ENCODE results near the gene WDR76.
A peak's percentile ranks its signal among the peaks of the same experiment; 100 is the strongest.
"Not testable (repeated sequence)": the region's sequence is repeated elsewhere in the genome, so short reads cannot be mapped to it uniquely, and the experiment has no call there.

WDR76 gene

DNA sequence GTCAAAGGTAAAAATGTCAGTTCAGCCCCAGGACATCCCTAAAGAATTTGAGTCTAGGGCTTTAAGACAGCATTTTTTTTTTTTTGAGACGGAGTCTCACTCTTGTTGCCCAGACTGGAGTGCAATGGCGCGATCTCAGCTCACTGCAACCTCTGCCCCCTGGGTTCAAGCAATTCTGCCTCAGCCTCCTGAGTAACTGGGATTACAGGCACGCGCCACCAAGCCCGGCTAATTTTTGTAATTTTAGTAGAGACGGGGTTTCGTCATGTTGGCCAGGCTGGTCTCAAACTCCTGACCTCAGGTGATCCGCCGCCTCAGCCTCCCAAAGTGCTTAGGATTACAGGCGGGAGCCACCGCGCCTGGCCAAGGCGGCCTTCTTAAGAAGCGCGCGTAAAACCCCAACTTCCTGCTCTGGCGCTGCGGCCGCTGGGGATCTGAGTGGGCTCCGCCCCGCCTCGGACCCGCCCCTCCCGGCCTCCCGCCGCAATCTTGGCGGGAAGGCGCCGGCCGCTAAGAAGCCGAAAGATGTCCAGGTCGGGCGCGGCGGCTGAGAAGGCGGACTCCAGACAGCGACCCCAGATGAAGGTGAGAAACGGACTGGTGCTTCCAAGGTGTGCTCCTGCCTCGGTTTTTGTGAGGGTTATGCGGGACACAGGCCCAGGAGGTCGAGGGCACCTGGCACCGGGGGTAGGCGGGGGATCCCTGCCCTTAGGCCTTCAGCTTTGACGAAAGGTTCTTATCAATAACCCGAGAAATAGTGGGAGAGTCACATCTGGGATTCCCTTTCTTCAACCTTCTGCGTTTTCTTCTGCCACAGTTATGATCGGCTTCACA is at the start of gene WDR76:
TSS of gene WDR76 (plus strand) at position 495 of the 834 bp plus-strand sequence. CDS start at position 526, 31 bp downstream.
- DNase-seq, result peak; percentile 81

DNA sequence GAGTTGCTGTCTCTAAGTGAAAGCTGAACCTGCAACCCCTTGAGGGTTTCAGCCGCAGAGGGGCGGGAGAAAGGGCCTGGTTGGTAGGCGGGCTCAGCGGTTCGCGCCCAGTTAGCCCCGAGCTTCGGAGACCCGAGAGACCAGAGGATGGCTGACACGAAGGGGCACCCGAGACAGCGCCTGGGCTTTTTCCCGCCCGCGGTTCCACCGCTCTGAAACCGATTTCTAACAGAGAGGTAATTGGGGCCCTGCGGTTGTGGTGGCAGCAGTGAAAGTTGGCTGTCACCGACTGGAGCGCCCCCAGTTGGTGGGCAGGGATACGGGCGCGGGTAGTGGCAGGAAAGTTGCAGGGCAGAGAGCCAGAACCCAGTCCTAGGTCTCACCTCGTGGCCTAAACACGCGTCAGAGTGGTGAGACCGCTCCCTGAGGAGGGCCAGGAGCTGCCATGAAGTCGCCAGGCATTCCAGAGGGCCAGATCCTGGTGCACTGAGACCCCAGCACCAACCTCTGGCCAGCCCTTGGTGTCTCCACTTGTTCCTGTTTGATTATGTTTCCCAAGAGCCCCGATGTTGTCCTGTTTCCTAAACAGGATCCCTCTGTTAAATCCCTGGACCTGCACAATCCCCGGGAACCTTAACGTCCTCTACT is 49.4 kb upstream of the WDR76 start:
- DNase-seq, result peak; percentile 86

DNA sequence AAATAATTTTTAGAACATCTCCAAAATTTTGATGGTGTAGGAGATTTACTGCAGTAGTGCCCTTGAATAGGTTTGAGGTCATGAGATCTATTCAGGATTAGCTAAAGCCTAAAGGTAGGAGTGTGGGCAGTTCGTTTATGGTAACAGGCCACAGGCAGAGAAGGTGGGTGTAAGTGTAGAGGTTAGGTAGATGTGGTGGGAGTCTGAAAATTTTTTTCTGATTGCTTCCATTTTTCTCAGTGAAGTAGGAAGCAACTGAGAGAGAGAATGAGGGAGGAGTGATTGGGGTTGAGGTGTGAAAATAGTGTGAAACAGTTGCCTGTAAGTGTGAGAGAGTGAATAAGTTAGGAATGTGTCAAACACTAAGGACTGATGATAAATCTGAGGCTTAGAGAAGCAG is 47.8 kb upstream of the WDR76 start:
- DNase-seq, result no peak

DNA sequence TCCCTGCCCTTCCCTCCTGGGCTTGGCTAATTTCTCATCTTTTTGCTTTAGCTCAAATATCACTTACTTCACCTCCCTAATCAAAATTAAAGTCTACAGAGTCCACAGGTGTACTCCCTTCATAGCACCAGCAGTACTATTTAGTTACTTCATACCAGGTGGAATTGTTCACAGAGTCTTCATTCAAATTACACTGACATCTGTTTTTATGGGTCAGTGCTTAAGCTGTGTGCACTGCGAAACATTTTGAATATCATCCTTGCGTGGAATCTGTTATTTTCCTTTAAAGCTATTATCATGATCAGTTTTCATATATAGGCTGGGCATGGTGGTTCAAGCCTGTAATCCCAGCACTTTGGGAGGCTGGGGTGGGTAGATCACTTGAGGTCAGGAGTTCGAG is 37.4 kb upstream of the WDR76 start:
- DNase-seq, result no peak

DNA sequence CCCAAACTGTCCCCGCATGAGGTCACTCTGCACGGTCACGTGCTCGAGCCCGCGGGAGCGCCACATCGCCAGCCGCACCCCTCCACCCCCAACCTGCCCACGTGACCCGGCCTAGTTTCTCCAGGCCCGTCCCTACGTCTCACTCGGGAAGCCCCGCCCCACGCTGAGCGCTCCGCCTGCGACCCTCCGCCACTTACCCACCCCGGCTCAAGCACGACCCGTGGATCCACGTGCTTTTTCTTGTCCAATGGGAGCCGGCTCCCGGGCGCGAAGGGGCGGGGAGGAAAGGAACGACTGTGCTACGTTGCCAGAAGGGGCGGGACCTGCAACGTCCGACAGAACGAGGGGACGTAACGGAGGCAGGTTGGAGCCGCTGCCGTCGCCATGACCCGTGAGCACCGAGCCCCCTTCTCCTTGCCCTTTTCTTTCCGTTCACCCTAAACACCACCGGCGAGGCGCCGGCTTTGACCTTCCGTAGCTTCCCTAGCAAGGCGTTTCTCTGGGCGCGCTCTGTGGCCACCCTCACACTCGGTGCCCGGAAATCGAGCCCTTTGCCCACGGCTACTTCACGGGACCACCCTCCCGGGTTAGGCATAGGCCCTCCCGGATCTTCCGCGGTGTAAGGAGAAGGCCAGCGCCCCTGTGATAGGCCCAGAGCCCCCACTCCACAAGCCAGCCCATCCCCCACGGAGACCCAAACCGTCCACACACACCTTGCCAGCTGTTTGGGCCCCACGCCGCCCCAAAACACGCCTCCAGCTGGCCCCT is 34.6 kb upstream of the WDR76 start, which contains the start of gene SERF2:
TSS of gene SERF2 (plus strand) at position 328 of the 768 bp plus-strand sequence. CDS start at position 385, 57 bp downstream.
- peak; percentile 99 for DNase-seq

DNA sequence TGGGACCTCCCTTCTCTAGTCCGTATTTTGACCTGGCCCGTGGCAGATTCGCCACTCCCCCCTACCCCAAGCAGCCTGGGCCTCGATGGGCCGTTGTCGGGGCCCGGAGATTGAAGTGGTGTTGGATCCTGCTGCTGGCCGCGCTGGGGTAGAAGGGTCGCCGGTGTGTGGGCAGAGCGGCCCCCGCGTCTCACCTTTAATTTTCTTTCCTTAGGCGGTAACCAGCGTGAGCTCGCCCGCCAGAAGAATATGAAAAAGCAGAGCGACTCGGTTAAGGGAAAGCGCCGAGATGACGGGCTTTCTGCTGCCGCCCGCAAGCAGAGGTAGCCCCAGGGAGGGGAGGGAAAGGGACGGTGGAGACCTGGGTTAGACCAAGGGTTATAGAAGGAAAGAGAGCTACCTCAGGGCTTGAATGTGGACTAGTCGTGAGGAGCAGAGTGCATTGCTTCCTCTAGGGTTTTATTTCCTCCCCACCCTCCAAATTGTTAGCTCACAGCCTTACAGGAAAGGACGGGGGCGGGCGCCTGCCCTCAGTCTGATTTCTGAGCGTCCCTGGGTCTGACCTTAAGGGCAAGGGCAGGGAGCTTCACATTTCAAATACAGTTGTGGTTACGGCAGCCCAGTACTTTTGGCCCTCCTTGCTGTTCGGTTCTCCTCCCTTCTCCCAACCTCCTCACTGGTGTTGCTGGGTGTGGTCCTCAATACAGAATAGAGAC is 33.9 kb upstream of the WDR76 start:
- DNase-seq, result peak; percentile 17

DNA sequence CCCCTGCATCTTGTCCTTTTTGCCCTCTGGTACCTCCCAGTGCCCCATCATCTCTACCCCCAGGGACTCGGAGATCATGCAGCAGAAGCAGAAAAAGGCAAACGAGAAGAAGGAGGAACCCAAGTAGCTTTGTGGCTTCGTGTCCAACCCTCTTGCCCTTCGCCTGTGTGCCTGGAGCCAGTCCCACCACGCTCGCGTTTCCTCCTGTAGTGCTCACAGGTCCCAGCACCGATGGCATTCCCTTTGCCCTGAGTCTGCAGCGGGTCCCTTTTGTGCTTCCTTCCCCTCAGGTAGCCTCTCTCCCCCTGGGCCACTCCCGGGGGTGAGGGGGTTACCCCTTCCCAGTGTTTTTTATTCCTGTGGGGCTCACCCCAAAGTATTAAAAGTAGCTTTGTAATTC is 33.2 kb upstream of the WDR76 start:
- DNase-seq, result no peak

DNA sequence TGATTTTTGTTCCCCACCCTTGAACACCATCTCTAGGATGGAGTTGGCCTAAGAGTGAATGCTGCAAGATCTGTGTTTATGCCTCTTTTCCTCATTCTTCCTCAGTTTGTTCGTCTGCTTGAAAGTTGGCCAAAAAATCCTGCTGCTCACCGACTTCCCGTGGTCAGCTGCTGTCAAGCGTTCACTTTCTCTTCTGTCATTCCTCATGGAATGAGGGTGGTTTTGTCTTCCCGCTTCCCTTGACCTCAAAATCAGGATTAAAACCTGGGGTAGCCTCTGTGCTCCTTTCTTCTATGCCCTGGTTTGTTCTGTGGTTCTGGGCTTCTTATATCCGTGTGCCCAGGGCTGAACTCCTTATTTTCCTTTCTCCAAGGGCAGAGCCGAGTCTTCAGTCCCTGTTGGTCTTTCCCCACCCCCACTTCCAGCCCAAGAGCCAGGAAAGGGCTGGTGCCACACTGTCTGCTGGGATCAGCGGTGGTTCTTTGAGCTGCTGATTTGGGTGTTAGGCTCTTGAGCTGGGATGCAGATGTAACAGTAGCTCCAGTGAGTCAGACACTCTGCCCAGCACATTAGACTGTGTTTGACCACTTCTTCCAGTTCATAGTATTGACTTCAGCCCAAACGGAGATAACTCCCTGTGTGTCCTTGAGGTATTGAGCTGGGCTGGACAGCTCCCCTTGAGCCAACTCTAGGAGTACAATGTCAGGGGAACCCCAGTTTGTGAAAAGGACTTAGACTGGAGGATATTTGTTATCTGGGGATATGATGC is 32.3 kb upstream of the WDR76 start:
- no peak for DNase-seq

DNA sequence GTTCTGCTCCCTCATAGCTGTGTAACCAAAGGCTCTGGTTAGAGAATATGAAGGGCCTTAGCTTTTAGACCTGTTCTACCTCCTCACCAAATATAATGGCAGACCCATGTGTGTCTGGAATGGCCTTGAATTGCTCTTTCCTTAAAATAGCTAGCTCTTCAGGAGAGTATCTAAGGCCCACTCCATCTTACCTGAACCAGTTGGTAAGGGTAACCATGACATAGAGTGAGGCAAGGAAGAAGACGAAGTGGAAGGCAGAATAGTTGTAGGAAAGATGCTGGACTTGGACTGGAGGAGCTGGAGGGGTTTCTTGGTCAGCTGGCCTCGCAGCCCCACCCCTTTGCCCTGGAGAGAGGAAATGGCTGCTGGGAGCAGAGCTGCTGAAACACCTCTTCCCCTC is 31.6 kb upstream of the WDR76 start:
- DNase-seq, result no peak

DNA sequence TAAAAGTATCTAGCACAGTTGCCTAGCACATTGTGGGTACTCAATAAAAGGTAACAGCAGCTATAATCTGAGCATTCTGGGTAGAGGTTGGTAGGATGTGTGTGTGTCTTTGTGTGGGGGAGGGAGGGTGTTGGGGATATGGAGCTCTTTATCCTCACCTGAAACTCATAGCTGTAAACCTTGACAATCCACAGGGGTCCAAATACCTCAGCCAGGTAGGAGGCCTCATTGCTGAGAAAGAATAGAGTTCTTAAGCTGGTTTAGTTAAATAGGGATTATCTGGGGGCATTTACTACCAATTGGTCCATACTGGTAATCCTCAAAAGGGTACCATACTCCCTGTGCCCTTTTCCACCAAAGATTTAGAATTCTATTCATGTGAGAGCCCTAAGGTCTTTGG is 30.8 kb upstream of the WDR76 start:
- DNase-seq, result no peak

DNA sequence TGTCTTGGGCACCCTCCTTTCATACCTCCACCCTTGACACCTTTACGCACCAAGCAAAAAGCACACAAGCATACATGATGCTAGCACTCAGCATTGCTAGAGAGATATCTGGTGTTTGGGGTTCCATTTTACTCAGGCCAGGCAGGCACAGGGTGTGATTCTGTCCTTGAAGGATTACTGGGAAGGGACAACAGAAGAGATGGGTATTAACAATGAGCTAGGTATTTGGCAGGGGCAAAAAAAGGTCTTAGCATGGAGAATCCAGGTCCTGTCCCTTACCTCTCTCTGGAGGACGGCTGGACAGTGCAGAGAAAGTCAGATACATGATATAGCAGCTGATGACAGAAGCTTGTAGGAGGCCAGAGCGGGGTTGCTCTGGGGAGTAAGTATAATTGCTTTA is 30.2 kb upstream of the WDR76 start:
- no peak for DNase-seq

DNA sequence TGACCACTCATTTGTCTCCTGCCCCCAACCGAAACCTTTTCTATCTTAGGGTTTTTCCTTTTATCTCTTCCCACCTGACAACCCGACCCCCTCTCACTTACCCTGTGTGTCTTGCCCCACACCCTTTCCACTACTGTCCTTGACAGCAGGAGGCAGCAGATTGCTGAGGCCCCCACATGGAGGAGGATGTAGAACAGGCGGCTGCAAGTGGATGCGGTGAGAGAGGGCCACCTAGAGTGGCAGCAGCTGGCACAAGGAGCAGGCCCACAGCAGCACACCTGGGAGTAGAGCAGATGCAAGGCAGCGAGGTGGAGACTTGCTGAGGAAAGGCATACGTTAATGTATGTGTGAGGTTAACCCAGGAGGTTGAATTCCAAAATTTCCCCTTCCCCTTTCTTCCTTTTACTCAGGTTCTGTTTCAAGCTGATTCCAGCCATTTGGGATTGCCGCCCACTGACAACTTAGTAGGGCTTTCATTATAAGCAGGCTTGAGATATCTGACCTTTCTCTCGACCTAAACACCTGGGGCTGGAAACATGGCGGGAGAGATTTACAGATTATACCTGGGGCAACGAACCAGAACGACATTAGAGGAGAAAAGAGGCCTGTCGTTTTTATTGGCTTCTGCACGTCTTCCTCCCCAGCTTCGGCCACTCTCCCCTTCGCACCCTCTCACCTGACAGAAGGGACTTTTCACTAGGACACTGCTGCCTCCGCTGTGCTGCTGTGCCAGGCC is 27.4 kb upstream of the WDR76 start:
- DNase-seq, result peak; percentile 74

DNA sequence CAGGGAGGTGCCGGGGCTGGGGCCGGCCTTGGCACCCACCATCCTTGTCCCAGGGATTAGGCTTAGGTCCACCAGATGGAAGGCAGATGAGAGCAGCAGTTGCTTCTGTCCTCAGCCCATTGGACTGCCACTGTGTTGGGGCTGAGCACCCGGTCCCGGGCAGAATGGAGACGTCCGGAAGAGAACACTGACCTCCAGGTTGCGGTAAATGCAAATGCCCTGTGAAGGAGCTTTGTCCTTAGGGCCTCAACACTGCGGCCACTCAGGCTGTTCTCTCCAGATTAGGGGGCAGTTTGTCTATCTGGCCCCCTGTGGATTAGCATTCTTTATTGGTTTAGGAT is 26.9 kb upstream of the WDR76 start, which contains the start of gene SERINC4:
TSS of gene SERINC4 (minus strand) at position 276 of the 341 bp plus-strand sequence. CDS start at position 42, 234 bp downstream.
- no peak for DNase-seq

DNA sequence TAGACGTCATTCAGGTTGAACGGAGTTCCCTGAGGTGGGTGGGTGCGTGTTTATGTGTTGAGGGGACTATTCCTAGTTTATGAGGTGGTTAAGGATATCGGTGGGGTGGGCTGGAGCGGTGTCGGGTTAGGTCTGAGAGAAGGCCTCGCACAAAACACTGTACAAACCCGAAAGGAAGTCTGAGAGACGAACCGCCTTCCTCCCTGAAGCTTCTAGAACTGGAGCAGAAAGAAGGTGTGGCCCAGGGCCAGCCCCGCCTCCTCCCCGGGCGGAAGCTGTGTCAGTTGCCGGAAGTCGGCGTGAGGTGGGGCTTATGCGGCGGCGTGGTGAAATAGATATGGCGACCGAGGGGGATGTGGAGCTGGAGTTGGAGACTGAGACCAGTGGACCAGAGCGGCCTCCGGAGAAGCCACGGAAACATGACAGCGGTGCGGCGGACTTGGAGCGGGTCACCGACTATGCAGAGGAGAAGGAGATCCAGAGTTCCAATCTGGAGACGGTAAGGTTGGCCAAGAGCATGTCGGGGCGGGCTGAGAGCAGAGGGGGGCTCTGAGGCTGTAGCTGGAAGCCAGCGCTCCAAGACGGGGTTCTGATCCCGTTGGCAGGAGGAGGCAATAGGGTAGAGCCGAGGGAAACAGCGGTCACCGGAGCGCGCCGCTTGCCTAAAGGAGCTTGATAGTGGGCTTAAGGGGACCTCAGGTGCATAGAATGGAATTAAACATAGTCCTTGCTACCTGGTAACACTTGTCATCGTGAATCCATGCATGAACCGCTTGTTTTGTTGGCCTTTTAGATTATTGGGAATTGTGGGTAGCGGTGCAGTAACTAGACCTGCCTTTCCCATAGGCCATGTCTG is 26.3 kb upstream of the WDR76 start, which contains the start of gene HYPK:
TSS of gene HYPK (plus strand) at position 314 of the 856 bp plus-strand sequence. CDS start at position 338, 24 bp downstream.
- DNase-seq, result peak; percentile 78

DNA sequence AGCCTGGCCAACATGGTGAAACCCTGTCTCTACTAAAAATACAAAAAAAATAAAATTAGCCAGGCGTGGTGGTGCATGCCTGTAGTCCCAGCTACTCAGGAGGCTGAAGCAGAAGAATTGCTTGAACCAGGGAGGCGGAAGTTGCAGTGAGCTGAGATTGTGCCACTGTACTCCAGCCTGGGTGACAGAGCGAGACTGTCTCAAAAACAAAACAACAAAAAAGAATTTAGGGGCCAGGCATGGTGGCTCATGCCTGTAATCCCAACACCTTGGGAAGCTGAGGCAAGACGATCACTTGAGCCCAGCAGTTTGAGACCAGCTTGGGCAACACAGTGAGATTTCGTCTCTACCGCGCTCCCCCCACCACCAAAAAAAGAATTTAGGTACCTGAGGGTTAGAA is 24.1 kb upstream of the WDR76 start:
- DNase-seq, result not testable (repeated sequence)

DNA sequence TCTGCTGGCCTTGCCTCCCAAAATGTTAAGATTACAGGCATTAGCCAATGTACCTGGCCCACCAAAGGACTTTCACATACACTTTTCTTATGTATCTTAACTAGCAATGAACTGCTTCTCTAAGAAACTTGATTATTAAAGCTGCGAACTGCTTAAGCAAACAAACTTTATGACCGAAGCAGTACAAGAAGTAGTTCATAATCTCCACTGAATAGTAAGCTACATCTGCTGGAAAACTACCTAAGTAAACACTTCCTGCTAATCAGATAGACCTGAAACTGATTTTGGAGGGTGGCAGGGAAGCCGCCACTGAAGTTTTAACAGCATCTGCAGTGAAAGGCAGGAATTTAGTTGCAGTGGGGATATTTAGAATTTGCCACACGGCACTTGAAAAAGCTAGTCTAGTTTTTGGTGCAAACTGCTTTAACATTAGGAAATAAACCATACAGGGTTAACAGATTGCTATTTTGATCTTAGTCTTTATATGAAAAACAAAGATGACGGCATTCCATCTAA is 18.3 kb upstream of the WDR76 start:
- DNase-seq, result no peak

DNA sequence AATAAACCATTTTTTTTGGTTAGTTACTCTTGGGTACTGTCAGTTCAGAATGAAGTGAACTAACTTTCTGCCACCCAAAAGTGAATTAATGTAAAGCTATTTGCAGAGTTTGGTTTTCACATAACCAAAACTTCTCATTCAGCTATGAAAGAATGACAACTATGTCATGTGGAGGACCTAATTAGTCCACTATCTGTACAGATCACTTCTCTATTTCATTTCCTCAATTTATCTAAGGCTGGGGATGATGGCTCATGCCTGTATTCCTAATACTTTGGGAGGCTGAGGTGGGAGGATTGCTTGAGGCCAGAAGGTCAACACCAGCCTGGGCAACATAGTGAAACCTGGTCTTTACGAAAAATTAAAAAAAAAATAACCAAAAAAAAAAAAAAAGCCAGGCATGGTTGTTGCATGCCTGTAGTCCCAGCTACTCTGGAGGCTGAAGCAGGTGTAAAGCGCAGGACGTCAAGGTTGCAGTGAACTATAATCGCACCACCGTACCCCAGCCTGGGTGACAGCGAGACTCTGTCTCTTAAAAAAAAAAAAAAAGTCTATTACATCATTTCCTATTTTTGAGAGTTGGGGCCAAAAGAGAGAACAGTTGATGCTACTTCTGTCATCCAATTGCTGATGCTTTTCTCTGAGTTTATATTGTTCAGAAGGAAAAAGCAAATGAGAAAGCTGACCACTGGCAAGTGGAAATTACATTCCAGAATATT is 17.7 kb upstream of the WDR76 start:
- no peak for DNase-seq

DNA sequence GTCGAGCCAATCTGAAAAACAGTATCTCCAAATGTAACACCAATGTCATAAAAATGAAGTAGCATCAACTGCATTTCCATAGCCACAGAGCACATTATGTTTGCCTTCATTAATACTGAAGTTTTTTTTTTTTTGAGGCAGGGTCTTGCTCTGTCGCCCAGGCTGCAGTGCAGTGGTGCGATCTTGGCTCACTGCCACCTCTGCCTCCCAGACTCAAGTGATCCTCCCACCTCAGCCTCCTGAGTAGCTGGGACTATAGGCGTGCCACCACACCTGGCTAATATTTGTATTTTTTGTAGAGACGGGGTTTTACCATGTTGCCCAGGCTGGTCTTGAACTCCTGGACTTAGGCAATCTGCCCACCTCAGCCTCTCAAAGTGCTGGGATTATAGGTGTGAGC is 11.7 kb upstream of the WDR76 start:
- not testable (repeated sequence) for DNase-seq

DNA sequence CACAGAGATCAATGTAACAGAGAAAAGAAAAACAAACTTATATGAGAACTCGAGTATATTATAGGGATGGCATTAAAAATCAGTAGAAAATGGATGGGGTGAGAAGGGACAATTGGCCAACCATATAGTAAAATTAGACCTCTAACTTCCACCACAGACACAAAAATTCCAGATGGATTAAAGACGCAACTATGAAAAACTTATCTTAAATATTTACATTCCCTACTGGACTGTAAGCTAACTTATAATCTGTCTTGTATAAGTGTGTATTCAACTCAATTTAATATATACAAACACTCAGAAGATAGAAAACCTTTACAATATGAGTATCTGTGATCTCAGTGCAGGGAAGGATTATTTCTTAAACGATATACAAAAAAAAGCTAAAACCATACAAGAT is 5.3 kb upstream of the WDR76 start:
- no peak for DNase-seq
